MM.1S (cell line): ENCODE measurements around the gene BID.

Source experiments
- DNase-seq: peaks from one replicate; pipeline ENCODE4 v3.0.0-alpha.2; 2015
- H2AFZ ChIP-seq: fragments of 300-600 bp; sonication (generic); 2 replicates; pipeline ENCODE4 v1.6.0; 2016; ENCODE audit warnings: antibody characterized with exemption, low read length
- H3F3A ChIP-seq: fragments of 300-600 bp; sonication (generic); 2 replicates; pipeline ENCODE4 v1.6.1; 2016; ENCODE audit warnings: mild to moderate bottlenecking, antibody characterized with exemption, low read length, moderate library complexity, mixed read lengths; ENCODE audit not compliant: insufficient read depth
- H3K27ac ChIP-seq: fragments of 300-600 bp; sonication (generic); 2 replicates; pipeline ENCODE4 v1.5.1; 2016; ENCODE audit warnings: mild to moderate bottlenecking, low read length
- H3K27me3 ChIP-seq: fragments of 300-600 bp; sonication (generic); replicated peaks from 2 replicates; pipeline ENCODE4 v1.6.0; 2016; ENCODE audit warnings: low read length; ENCODE audit not compliant: insufficient read depth
- H3K36me3 ChIP-seq: fragments of 300-600 bp; sonication (generic); replicated peaks from 2 replicates; pipeline ENCODE4 v1.6.1; 2016; ENCODE audit warnings: mild to moderate bottlenecking, low read length, mixed read lengths; ENCODE audit not compliant: insufficient read depth
- H3K4me1 ChIP-seq: fragments of 300-600 bp; sonication (generic); 2 replicates; pipeline ENCODE4 v1.6.1; 2016; ENCODE audit warnings: low read length, mixed read lengths
- H3K4me2 ChIP-seq: fragments of 300-600 bp; sonication (generic); 2 replicates; pipeline ENCODE4 v1.6.0; 2016; ENCODE audit warnings: low read depth, low read length
- H3K4me3 ChIP-seq: fragments of 300-600 bp; sonication (generic); 2 replicates; pipeline ENCODE4 v1.5.1; 2016; ENCODE audit warnings: low read length, mixed read lengths
- H3K79me2 ChIP-seq: fragments of 300-600 bp; sonication (generic); 2 replicates; pipeline ENCODE4 v1.6.1; 2016; ENCODE audit warnings: mixed run types, low read length, mixed read lengths
- H3K9ac ChIP-seq: fragments of 300-600 bp; sonication (generic); 2 replicates; pipeline ENCODE4 v1.6.1; 2016; ENCODE audit warnings: low read length, mixed read lengths
- H3K9me2 ChIP-seq: fragments of 300-600 bp; sonication (generic); replicated peaks from 2 replicates; pipeline ENCODE4 v1.6.1; 2016; ENCODE audit warnings: mild to moderate bottlenecking, low read length, mixed read lengths; ENCODE audit not compliant: insufficient read depth
- H3K9me3 ChIP-seq: fragments of 300-600 bp; sonication (generic); replicated peaks from 2 replicates; pipeline ENCODE4 v1.6.1; 2016; ENCODE audit warnings: mild to moderate bottlenecking, low read length, mixed read lengths; ENCODE audit not compliant: insufficient read depth
- H4K20me1 ChIP-seq: fragments of 300-600 bp; sonication (generic); 2 replicates; pipeline ENCODE4 v1.6.1; 2016; ENCODE audit warnings: mild to moderate bottlenecking, low read length, moderate library complexity, mixed read lengths; ENCODE audit not compliant: insufficient read depth
- CTCF ChIP-seq: fragments of 300-600 bp; sonication (generic); IDR thresholded peaks from 2 replicates; pipeline ENCODE4 v1.5.1; 2016; ENCODE audit warnings: antibody characterized with exemption, low read length, mixed read lengths
- EZH2 ChIP-seq: fragments of 300-600 bp; sonication (generic); optimal IDR thresholded peaks from 2 replicates; pipeline ENCODE3; 2017; ENCODE audit warnings: low read depth, mild to moderate bottlenecking, antibody characterized with exemption, low read length, mixed read lengths
- EZH2phosphoT487 ChIP-seq: fragments of 300-600 bp; sonication (generic); IDR thresholded peaks from 2 replicates; pipeline ENCODE4 v1.6.1; 2018; ENCODE audit warnings: antibody characterized with exemption, low read length

The BID gene

GRCh38 chr22:17717708-17718107, 56.6 kb downstream of the BID start:
- Histone ChIP-seq H3K9me3 (no peaks in the 10 kb centered on the region), H3K36me3 (no peaks in the 10 kb centered on the region), H2AFZ (no peak overlapping the region), H3K4me3 (no peak overlapping the region), H3K9me2 (no peaks in the 10 kb centered on the region), H3K9ac (no peak overlapping the region), H3K79me2 (no peaks in the 10 kb centered on the region), H3F3A (no peaks in the 10 kb centered on the region), H3K27ac (no peak overlapping the region), H3K4me1 (no peaks in the 10 kb centered on the region), H3K27me3 (no peaks in the 10 kb centered on the region), H4K20me1 (no peaks in the 10 kb centered on the region), H3K4me2 (no peak overlapping the region)
- TF ChIP-seq EZH2phosphoT487 (no peak), EZH2 (no peak), CTCF (no peak)
- DNase-seq, result no peak

GRCh38 chr22:17716529-17716928, 57.7 kb downstream of the BID start:
- H3K36me3 ChIP-seq, result no peaks in the 10 kb centered on the region
- H3K4me1 ChIP-seq, result no peaks in the 10 kb centered on the region
- H3F3A ChIP-seq, result no peaks in the 10 kb centered on the region
- H3K9me3 ChIP-seq, result no peaks in the 10 kb centered on the region
- no peak overlapping the region for H3K27ac ChIP-seq
- DNase-seq, result no peak
- H3K27me3 ChIP-seq, result no peaks in the 10 kb centered on the region
- TF ChIP-seq CTCF, result no peak
- TF ChIP-seq EZH2, result no peak
- TF ChIP-seq EZH2phosphoT487, result no peak
- no peak overlapping the region for H3K9ac ChIP-seq
- no peaks in the 10 kb centered on the region for H4K20me1 ChIP-seq
- H2AFZ ChIP-seq, result no peak overlapping the region
- no peaks in the 10 kb centered on the region for H3K9me2 ChIP-seq
- no peak overlapping the region for H3K4me3 ChIP-seq
- no peaks in the 10 kb centered on the region for H3K79me2 ChIP-seq
- no peak overlapping the region for H3K4me2 ChIP-seq

- Histone ChIP-seq H3K4me2 (no peak overlapping the region), H3K9me2 (no peaks in the 10 kb centered on the region), H3K9me3 (no peaks in the 10 kb centered on the region), H2AFZ (no peak overlapping the region), H3K4me1 (no peaks in the 10 kb centered on the region), H3K4me3 (no peak overlapping the region), H3F3A (no peaks in the 10 kb centered on the region), H3K27me3 (no peaks in the 10 kb centered on the region), H4K20me1 (no peaks in the 10 kb centered on the region), H3K27ac (no peak overlapping the region), H3K79me2 (no peaks in the 10 kb centered on the region), H3K9ac (no peak overlapping the region), H3K36me3 (no peaks in the 10 kb centered on the region)
- TF ChIP-seq EZH2phosphoT487, result no peak
- TF ChIP-seq EZH2, result no peak
- TF ChIP-seq CTCF, result no peak
- DNase-seq, result no peak
These were observed 61.8 kb downstream of the BID start for GRCh38 chr22:17712441-17712840.
